ENCODE measurements around the gene FDXR. TPM values are rescaled to one million over a fixed set of nuclear protein-coding genes. Genes with fewer than 3 reads are reported as not detected.

FDXR gene
- total RNA-seq, 4 donors from 2014 or later = 2.1 to 6.0 (median 3.2) TPM

GRCh38 chr17:74882517-74883240 is 9.9 kb upstream of the FDXR start:
- no peak overlapping the region for H3K27ac ChIP-seq
- no peak for TF ChIP-seq CTCF (IDR thresholded peaks at IDR 0.05 in 4 of 5, conservative IDR thresholded peaks at IDR 0.05 in 1 of 5)
- no peaks in the 10 kb centered on the region for H3K4me1 ChIP-seq
- intact Hi-C loops (cut with DNase I; ENCODE audit: low total_unique reads) = no loop called here
- no peaks in the 10 kb centered on the region for H3K36me3 ChIP-seq
- no peak overlapping the region for H3K4me3 ChIP-seq
- no peaks in the 10 kb centered on the region for H3K9me3 ChIP-seq
- H3K27me3 ChIP-seq = peaks cover 0 to 7% (median 4%) of the 10 kb centered on the region in 3 donors
- in situ Hi-C loops (cut with MboI; ENCODE audit: low sequenced_read_pairs in 4 of 4) = no loop called here
- ATAC-seq (no peak), DNase-seq (no peak)

GRCh38 chr17:74881073-74881472 is 8.3 kb upstream of the FDXR start:
- Histone ChIP-seq H3K27me3 (no peaks in the 10 kb centered on the region), H3K9me3 (no peaks in the 10 kb centered on the region), H3K4me1 (no peaks in the 10 kb centered on the region), H3K36me3 (no peaks in the 10 kb centered on the region), H3K4me3 (no peak overlapping the region), H3K27ac (no peak overlapping the region)
- DNase-seq = no peak
- ATAC-seq = no peak
- intact Hi-C loops (cut with DNase I; ENCODE audit: low total_unique reads) = no loop called here
- TF ChIP-seq POLR2A (IDR thresholded peaks at IDR 0.05) (no peak), CTCF (IDR thresholded peaks at IDR 0.05 in 4 of 5, conservative IDR thresholded peaks at IDR 0.05 in 1 of 5) (no peak)
- in situ Hi-C loops (cut with MboI; ENCODE audit: low sequenced_read_pairs in 4 of 4) = no loop called here

DNA sequence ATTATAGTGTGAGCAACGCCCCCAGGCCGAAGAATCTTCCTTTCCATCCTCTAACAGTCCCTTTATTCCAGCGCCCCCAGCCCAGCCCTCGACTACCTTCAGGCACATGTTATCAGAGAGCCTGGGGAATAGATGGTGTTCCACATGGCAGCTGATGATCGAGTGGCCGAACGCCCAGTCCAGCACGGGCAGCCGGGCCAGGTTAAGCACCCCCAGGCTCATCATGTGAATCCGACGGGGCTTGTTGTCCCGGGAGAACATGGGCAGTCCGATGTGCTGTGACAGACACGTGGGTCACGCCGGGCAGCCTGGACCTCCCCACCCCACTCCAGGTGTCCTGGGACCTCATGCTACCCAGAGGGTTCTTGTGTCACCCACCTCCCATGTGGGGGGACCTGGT is 6.5 kb upstream of the FDXR start:
- in situ Hi-C loops (cut with MboI; ENCODE audit: low sequenced_read_pairs in 4 of 4) (no loop called here), intact Hi-C loops (cut with DNase I; ENCODE audit: low total_unique reads) (no loop called here)
- H3K4me3 ChIP-seq = no peak overlapping the region
- no peak for DNase-seq
- H3K9me3 ChIP-seq = no peaks in the 10 kb centered on the region
- H3K27me3 ChIP-seq = no peaks in the 10 kb centered on the region
- no peak for ATAC-seq
- no peak overlapping the region for H3K27ac ChIP-seq
- no peaks in the 10 kb centered on the region for H3K36me3 ChIP-seq
- no peak for TF ChIP-seq POLR2A (IDR thresholded peaks at IDR 0.05)
- no peak for TF ChIP-seq CTCF (IDR thresholded peaks at IDR 0.05 in 4 of 5, conservative IDR thresholded peaks at IDR 0.05 in 1 of 5)
- no peaks in the 10 kb centered on the region for H3K4me1 ChIP-seq

DNA sequence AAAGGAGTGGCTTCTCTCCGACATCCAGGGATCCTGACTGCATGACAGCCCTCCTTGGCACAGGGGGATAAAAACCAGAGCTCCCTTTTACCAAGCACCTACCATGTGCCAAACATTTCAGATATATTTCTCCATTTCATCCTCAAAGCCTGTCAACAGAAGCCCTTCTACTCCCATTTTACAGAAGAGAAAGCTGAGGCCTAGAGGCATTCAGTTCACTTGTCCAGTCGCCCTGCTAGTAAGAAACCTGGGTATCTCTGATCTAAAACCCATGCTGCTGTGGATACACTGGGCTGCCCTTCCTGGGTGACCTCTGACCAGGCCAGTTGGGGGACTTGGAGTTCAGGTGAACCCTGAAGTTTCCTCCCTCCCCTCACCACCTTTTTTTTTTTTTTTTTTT is 5.9 kb upstream of the FDXR start:
- ATAC-seq = no peak
- H3K36me3 ChIP-seq = no peaks in the 10 kb centered on the region
- H3K4me1 ChIP-seq = peaks cover 5 to 6% of the 10 kb centered on the region in 2 donors
- no peak for DNase-seq
- TF ChIP-seq CTCF (IDR thresholded peaks at IDR 0.05 in 4 of 5, conservative IDR thresholded peaks at IDR 0.05 in 1 of 5) (no peak), POLR2A (IDR thresholded peaks at IDR 0.05) (no peak)
- no peak overlapping the region for H3K27ac ChIP-seq
- H3K27me3 ChIP-seq = no peaks in the 10 kb centered on the region
- H3K9me3 ChIP-seq = no peaks in the 10 kb centered on the region
- H3K4me3 ChIP-seq = no peak overlapping the region
- intact Hi-C loops (cut with DNase I; ENCODE audit: low total_unique reads) = no loop called here
- in situ Hi-C loops (cut with MboI; ENCODE audit: low sequenced_read_pairs in 4 of 4) = no loop called here

Measured in gastrocnemius medialis (tissue), 4 donors.